A673 (cell line): ENCODE measurements around the gene SRPX. TPM values are rescaled to one million over a fixed set of nuclear protein-coding genes. Genes with fewer than 3 reads are reported as not detected.

Experiments used
- BruUV-seq: library from RNA; stranded (reverse); fragments of 400-500 nt; replicated peaks from 2 replicates; lab custom pipeline; 2021; lab: Mats Ljungman, UMichigan
- CTCF ChIA-PET: fragments of 300-600 bp; sonication (Branson Sonifier 250); formaldehyde crosslinking; loops from one replicate; lab custom pipeline; 2022; ENCODE audit warnings: antibody characterized with exemption; lab: Charles Lee
- POLR2A ChIA-PET: fragments of 300-600 bp; sonication (Branson Sonifier 250); formaldehyde crosslinking; loops from one replicate; lab custom pipeline; 2022; ENCODE audit warnings: antibody characterized with exemption; ENCODE audit not compliant: low non-redundant PET; lab: Charles Lee
- DNase-seq: peaks from one replicate; pipeline ENCODE4 v3.0.0-alpha.2; 2015; ENCODE audit warnings: low spot score
- H3K27ac ChIP-seq: fragments of 200-600 bp; sonication (generic); 2 replicates; pipeline ENCODE4 v1.5.1; 2016; ENCODE audit warnings: mixed run types, low read depth, mild to moderate bottlenecking, mixed read lengths, antibody characterized with exemption, low read length; ENCODE audit not compliant: poor library complexity, severe bottlenecking
- H3K27me3 ChIP-seq: fragments of 200-600 bp; sonication (generic); replicated peaks from 2 replicates; pipeline ENCODE4 v1.6.1; 2017; ENCODE audit warnings: mixed run types, low read depth, mild to moderate bottlenecking, mixed read lengths, antibody characterized with exemption, low read length; ENCODE audit not compliant: insufficient read depth, poor library complexity
- H3K36me3 ChIP-seq: fragments of 200-600 bp; sonication (generic); 2 replicates; pipeline ENCODE4 v1.6.1; 2016; ENCODE audit warnings: mixed run types, mild to moderate bottlenecking, mixed read lengths, antibody characterized with exemption, low read length; ENCODE audit not compliant: insufficient read depth, poor library complexity, severe bottlenecking
- H3K4me1 ChIP-seq: fragments of 200-600 bp; sonication (generic); 2 replicates; pipeline ENCODE4 v1.6.1; 2017; ENCODE audit warnings: mixed run types, mild to moderate bottlenecking, mixed read lengths, antibody characterized with exemption, low read length; ENCODE audit not compliant: insufficient read depth, poor library complexity, severe bottlenecking
- H3K4me3 ChIP-seq: fragments of 200-600 bp; sonication (generic); 2 replicates; pipeline ENCODE4 v1.5.1; 2016; ENCODE audit warnings: low read depth, mixed run types, mild to moderate bottlenecking, mixed read lengths, low read length; ENCODE audit not compliant: poor library complexity, severe bottlenecking
- H3K9me3 ChIP-seq: fragments of 200-600 bp; sonication (generic); 2 replicates; pipeline ENCODE4 v1.6.1; 2016; ENCODE audit warnings: mixed run types, low read depth, mild to moderate bottlenecking, mixed read lengths, antibody characterized with exemption, low read length; ENCODE audit not compliant: poor library complexity, severe bottlenecking
- CTCF ChIP-seq: fragments of 300-800, 200-600 bp; sonication (generic); conservative IDR thresholded peaks from 2 replicates; pipeline ENCODE4 v1.5.1; 2017; ENCODE audit warnings: low read depth, mild to moderate bottlenecking, antibody characterized with exemption, low read length, moderate library complexity, mixed read lengths
- EZH2 ChIP-seq: fragments of 200-600 bp; sonication (generic); IDR thresholded peaks from 2 replicates; pipeline ENCODE4 v1.6.1; 2017; ENCODE audit warnings: borderline replicate concordance, low read depth, mild to moderate bottlenecking, mixed read lengths, antibody characterized with exemption, low read length; ENCODE audit not compliant: poor library complexity, severe bottlenecking
- intact Hi-C: fragments of 100-400 bp; cut with micrococcal nuclease; formaldehyde crosslinking; loops from one replicate; pipeline ENCODE4 v1.10.0; 2022; ENCODE audit not compliant: unreplicated experiment
- total RNA-seq: library from RNA; stranded (reverse); gene quantifications from 2 replicates; pipeline ENCODE4 v1.2.3, GENCODE V29; 2021

Gene SRPX
- total RNA-seq, 1 experiment from 2014 or later, result 1.1 TPM

GRCh38 chrX:38116706-38117105 lies 104.0 kb downstream of the SRPX start:
- ChIA-PET POLR2A (no interaction called here), CTCF (no interaction called here)
- DNase-seq, result no peak
- H3K27ac ChIP-seq, result no peak overlapping the region
- no peaks in the 10 kb centered on the region for H3K27me3 ChIP-seq
- intact Hi-C loops, result no loop called here
- no peak overlapping the region for H3K4me3 ChIP-seq
- no peaks in the 10 kb centered on the region for H3K4me1 ChIP-seq
- no peaks in the 10 kb centered on the region for H3K36me3 ChIP-seq
- no peaks in the 10 kb centered on the region for H3K9me3 ChIP-seq
- no TSS peak for BruUV-seq
- TF ChIP-seq EZH2 (no peak), CTCF (no peak)

GRCh38 chrX:38112566-38112965 lies 108.1 kb downstream of the SRPX start:
- CTCF ChIA-PET, result no interaction called here
- POLR2A ChIA-PET, result no interaction called here
- Histone ChIP-seq H3K9me3 (no peaks in the 10 kb centered on the region), H3K27me3 (no peaks in the 10 kb centered on the region), H3K27ac (no peak overlapping the region), H3K4me1 (no peaks in the 10 kb centered on the region), H3K36me3 (no peaks in the 10 kb centered on the region), H3K4me3 (no peak overlapping the region)
- DNase-seq, result no peak
- intact Hi-C loops, result no loop called here
- BruUV-seq, result no TSS peak
- TF ChIP-seq CTCF (no peak), EZH2 (no peak)

GRCh38 chrX:38111196-38111595 lies 109.5 kb downstream of the SRPX start:
- no peaks in the 10 kb centered on the region for H3K36me3 ChIP-seq
- H3K27ac ChIP-seq, result no peak overlapping the region
- no peaks in the 10 kb centered on the region for H3K4me1 ChIP-seq
- no peaks in the 10 kb centered on the region for H3K9me3 ChIP-seq
- H3K4me3 ChIP-seq, result no peak overlapping the region
- POLR2A ChIA-PET, result no interaction called here
- DNase-seq, result no peak
- TF ChIP-seq EZH2 (no peak), CTCF (no peak)
- no TSS peak for BruUV-seq
- intact Hi-C loops, result no loop called here
- CTCF ChIA-PET, result no interaction called here
- no peaks in the 10 kb centered on the region for H3K27me3 ChIP-seq
